H9 (cell line): ENCODE data around the gene RNF212. TPM values are rescaled to one million over a fixed set of nuclear protein-coding genes. Genes with fewer than 3 reads are reported as not detected.

ENCODE experiments used
- DNase-seq: peaks from one replicate; pipeline ENCODE4 v3.0.0-alpha.2; 2017
- H2AFZ ChIP-seq: one replicate; pipeline ENCODE4 v1.6.1; 2013; ENCODE audit warnings: mild to moderate bottlenecking, low read length, control low read depth, moderate library complexity
- H2AK5ac ChIP-seq: 2 replicates; pipeline ENCODE4 v1.6.1; 2013; ENCODE audit warnings: low read length, control low read depth, mixed read lengths; ENCODE audit not compliant: insufficient read length
- H2BK120ac ChIP-seq: one replicate; pipeline ENCODE4 v1.6.1; 2013; ENCODE audit warnings: low read depth, mild to moderate bottlenecking, low read length, control low read depth, inconsistent platforms; ENCODE audit not compliant: poor library complexity, severe bottlenecking
- H2BK12ac ChIP-seq: 2 replicates; pipeline ENCODE4 v1.6.1; 2013; ENCODE audit warnings: low read length, control low read depth, mixed read lengths, low read depth; ENCODE audit not compliant: insufficient read length
- H2BK15ac ChIP-seq: 2 replicates; pipeline ENCODE4 v1.6.1; 2013; ENCODE audit warnings: low read depth, low read length, control low read depth
- H2BK20ac ChIP-seq: one replicate; pipeline ENCODE4 v1.6.1; 2013; ENCODE audit warnings: low read depth, mild to moderate bottlenecking, low read length, control low read depth, inconsistent platforms; ENCODE audit not compliant: poor library complexity, severe bottlenecking
- H2BK5ac ChIP-seq: 2 replicates; pipeline ENCODE4 v1.6.1; 2013; ENCODE audit warnings: low read length, control low read depth, mixed read lengths; ENCODE audit not compliant: insufficient read length
- H3K14ac ChIP-seq: 2 replicates; pipeline ENCODE4 v1.6.1; 2013; ENCODE audit warnings: low read length, control low read depth; ENCODE audit not compliant: insufficient read depth
- H3K18ac ChIP-seq: 2 replicates; pipeline ENCODE4 v1.6.1; 2013; ENCODE audit warnings: low read depth, mild to moderate bottlenecking, mixed read lengths, low read length, control low read depth; ENCODE audit not compliant: insufficient read length
- H3K23ac ChIP-seq: 2 replicates; pipeline ENCODE4 v1.6.1; 2013; ENCODE audit warnings: low read length, control low read depth, mixed read lengths, low read depth; ENCODE audit not compliant: insufficient read length
- H3K23me2 ChIP-seq: 2 replicates; pipeline ENCODE4 v1.6.1; 2013; ENCODE audit warnings: low read depth, mild to moderate bottlenecking, mixed read lengths, low read length, control low read depth; ENCODE audit not compliant: insufficient read length, poor library complexity, severe bottlenecking
- H3K27ac ChIP-seq: 2 replicates; pipeline ENCODE4 v1.5.1; 2013; ENCODE audit warnings: low read length, control low read depth, mixed read lengths, low read depth; ENCODE audit not compliant: insufficient read length
- H3K27me3 ChIP-seq: 2 replicates; pipeline ENCODE4 v1.6.1; 2013; ENCODE audit warnings: low read length, control low read depth, inconsistent platforms; ENCODE audit not compliant: insufficient read depth
- H3K4ac ChIP-seq: 2 replicates; pipeline ENCODE4 v1.6.1; 2013; ENCODE audit warnings: low read depth, mild to moderate bottlenecking, control low read depth, inconsistent platforms, low read length, moderate library complexity
- H3K4me1 ChIP-seq: 2 replicates; pipeline ENCODE4 v1.6.1; 2013; ENCODE audit warnings: low read length, control low read depth, inconsistent platforms; ENCODE audit not compliant: insufficient read depth
- H3K4me2 ChIP-seq: 2 replicates; pipeline ENCODE4 v1.6.1; 2013; ENCODE audit warnings: low read length, control low read depth, mixed read lengths; ENCODE audit not compliant: insufficient read length, insufficient read depth
- H3K56ac ChIP-seq: 2 replicates; pipeline ENCODE4 v1.6.1; 2013; ENCODE audit warnings: low read depth, mild to moderate bottlenecking, mixed read lengths, low read length, control low read depth; ENCODE audit not compliant: insufficient read length
- H3K79me1 ChIP-seq: 2 replicates; pipeline ENCODE4 v1.6.1; 2013; ENCODE audit warnings: low read depth, mild to moderate bottlenecking, moderate library complexity, low read length, control low read depth, inconsistent platforms; ENCODE audit not compliant: insufficient read depth, poor library complexity, severe bottlenecking
- H3K79me2 ChIP-seq: 2 replicates; pipeline ENCODE4 v1.6.1; 2013; ENCODE audit warnings: low read length, control low read depth, inconsistent platforms; ENCODE audit not compliant: insufficient read depth
- H3K9ac ChIP-seq: 2 replicates; pipeline ENCODE4 v1.6.1; 2013; ENCODE audit warnings: low read length, control low read depth, mixed read lengths; ENCODE audit not compliant: insufficient read length; ENCODE audit errors: extremely low read depth
- H3K9me3 ChIP-seq: one replicate; pipeline ENCODE4 v1.6.1; 2013; ENCODE audit warnings: low read depth, low read length, inconsistent platforms; ENCODE audit not compliant: control insufficient read depth
- H3T11ph ChIP-seq: one replicate; pipeline ENCODE4 v1.6.1; 2013; ENCODE audit warnings: mild to moderate bottlenecking, low read length, control low read depth, inconsistent platforms
- H4K20me1 ChIP-seq: one replicate; pipeline ENCODE4 v1.6.1; 2013; ENCODE audit not compliant: control insufficient read depth, insufficient read length, insufficient read depth
- H4K5ac ChIP-seq: 2 replicates; pipeline ENCODE4 v1.6.1; 2013; ENCODE audit warnings: low read depth, mild to moderate bottlenecking, mixed read lengths, low read length, control low read depth; ENCODE audit not compliant: insufficient read length
- H4K8ac ChIP-seq: replicated peaks from 2 replicates; pipeline ENCODE4 v1.6.1; 2013; ENCODE audit warnings: low read length, control low read depth, mixed read lengths, low read depth; ENCODE audit not compliant: insufficient read length
- H4K91ac ChIP-seq: 2 replicates; pipeline ENCODE4 v1.6.1; 2013; ENCODE audit warnings: low read depth, mild to moderate bottlenecking, moderate library complexity, mixed read lengths, low read length, control low read depth; ENCODE audit not compliant: insufficient read length
- H3K27ac Mint-ChIP-seq, 3 experiments: 2 replicates in 2 of 3; 3 replicates in 1 of 3; pipeline ENCODE4 v1.8.0; 2020 to 2021; ENCODE audit warnings: mixed read lengths in 3 of 3, mild to moderate bottlenecking in 1 of 3, moderate library complexity in 1 of 3
- H3K27me3 Mint-ChIP-seq: 2 replicates; pipeline ENCODE4 v1.8.0; 2021; ENCODE audit warnings: low read depth, mild to moderate bottlenecking, moderate library complexity, mixed read lengths
- H3K36me3 Mint-ChIP-seq, 3 experiments: 2 replicates in 2 of 3; 3 replicates in 1 of 3; pipeline ENCODE4 v1.8.0; 2020 to 2021; ENCODE audit warnings: low read depth in 3 of 3, mixed read lengths in 3 of 3; ENCODE audit not compliant: insufficient read depth in 1 of 3
- H3K4me1 Mint-ChIP-seq, 2 experiments: 2 replicates each; pipeline ENCODE4 v1.8.0; 2020; ENCODE audit warnings: mixed read lengths in 2 of 2
- H3K4me3 Mint-ChIP-seq, 2 experiments: 2 replicates in 1 of 2; 3 replicates in 1 of 2; pipeline ENCODE4 v1.8.0; 2020 to 2021; ENCODE audit warnings: mild to moderate bottlenecking in 2 of 2, mixed read lengths in 2 of 2, moderate library complexity in 1 of 2
- H3K9me3 Mint-ChIP-seq, 2 experiments: 2 replicates in 1 of 2; 3 replicates in 1 of 2; pipeline ENCODE4 v1.8.0; 2020; ENCODE audit warnings: mild to moderate bottlenecking in 2 of 2, mixed read lengths in 2 of 2, moderate library complexity in 1 of 2
- CTCF ChIP-seq: fragments of 200-600 bp; sonication (generic); conservative IDR thresholded peaks from 3 replicates; pipeline ENCODE4 v1.8.0; 2021; ENCODE audit warnings: antibody characterized with exemption, mild to moderate bottlenecking
- WGBS: extraction: QIAGEN DNeasy Blood & Tissue Kit; methylation state at CpG from one replicate; pipeline ENCODE4 v1.1.7; 2013; ENCODE audit warnings: missing lambda C conversion rate, low lambda C conversion rate, mixed read lengths; ENCODE audit not compliant: insufficient read length; ENCODE audit errors: extremely low coverage; 5-methylcytosine and 5-hydroxymethylcytosine counted together
- total RNA-seq: library from RNA; stranded (reverse); gene quantifications from 2 replicates; pipeline ENCODE4 v1.2.1, GENCODE V29; 2021

Gene RNF212
- total RNA-seq, 1 experiment from 2014 or later, result 3.0 TPM

DNA sequence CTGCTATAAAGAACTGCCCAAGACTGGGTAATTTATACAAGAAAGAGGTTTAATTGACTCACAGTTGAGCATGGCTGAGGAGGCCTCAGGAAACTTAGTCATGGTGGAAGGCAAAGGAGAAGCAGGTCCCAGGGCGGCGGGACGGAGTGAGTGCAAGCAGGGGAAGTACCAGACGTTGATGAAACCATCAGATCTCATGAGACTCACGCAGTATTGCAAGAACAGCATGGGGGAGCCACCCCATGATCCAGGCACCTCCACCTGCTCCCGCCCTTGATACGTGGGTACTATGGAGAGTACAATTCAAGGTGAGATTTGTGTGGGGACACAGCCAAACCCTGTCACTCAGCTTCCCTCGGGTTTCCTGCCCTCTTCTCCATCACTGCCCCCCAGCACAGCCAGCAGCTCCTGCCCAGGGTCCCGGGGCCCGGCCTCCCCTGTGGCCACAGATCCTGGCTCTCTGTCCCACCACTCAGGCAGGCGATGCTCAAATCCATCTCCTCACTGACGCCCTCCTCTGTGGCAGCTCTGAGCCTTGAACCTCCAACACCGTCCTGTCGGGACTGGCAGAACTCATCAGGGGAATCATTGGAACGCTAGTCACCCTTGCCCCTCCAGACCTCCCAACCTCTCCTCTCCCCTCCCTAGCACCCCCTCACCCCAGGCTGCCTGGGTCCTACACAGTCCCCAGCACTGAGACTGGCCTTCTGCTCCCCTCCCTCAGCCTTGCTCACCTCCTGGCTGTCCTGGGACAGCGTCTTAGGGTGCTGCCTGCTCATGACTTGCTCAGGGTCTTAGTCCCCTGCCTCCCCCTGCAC is 64.4 kb downstream of the RNF212 start:
- Histone ChIP-seq H3K14ac (no peak overlapping the region), H4K8ac (no peak overlapping the region), H2BK12ac (no peak overlapping the region), H3K23me2 (no peaks in the 10 kb centered on the region), H3K23ac (no peak overlapping the region), H3K79me2 (no peaks in the 10 kb centered on the region), H2BK120ac (no peak overlapping the region), H3K9ac (no peak overlapping the region), H2BK5ac (no peak overlapping the region), H3T11ph (no peak overlapping the region), H2AFZ (no peak overlapping the region), H4K20me1 (no peaks in the 10 kb centered on the region), H2AK5ac (no peak overlapping the region), H2BK20ac (no peak overlapping the region), H3K9me3 (no peaks in the 10 kb centered on the region), H3K4me1 (no peaks in the 10 kb centered on the region; the same call in 1 of the 2 replicates), H3K27me3 (no peaks in the 10 kb centered on the region; the same call in 1 of the 2 replicates), H3K79me1 (no peaks in the 10 kb centered on the region), H3K4me2 (no peak overlapping the region), H3K4ac (no peak overlapping the region), H3K27ac (no peak overlapping the region), H4K5ac (no peak overlapping the region), H3K18ac (no peak overlapping the region), H3K56ac (no peak overlapping the region), H4K91ac (no peak overlapping the region), H2BK15ac (no peak overlapping the region)
- Mint-ChIP-seq H3K4me3 (no peak overlapping the region), H3K4me1 (peaks cover 2% of the 10 kb centered on the region in 2 experiments; a peak in 1 of 4 replicates), H3K9me3 (peaks cover 0 to 5% of the 10 kb centered on the region in 2 experiments; a peak in 3 of 5 replicates), H3K27ac (no peak overlapping the region), H3K36me3 (peaks cover 0 to 2% (median 0%) of the 10 kb centered on the region in 3 experiments; a peak in 2 of 7 replicates), H3K27me3 (peaks cover 67% of the 10 kb centered on the region)
- peak; percentile 22 for DNase-seq
- no peak for TF ChIP-seq CTCF
- no CpG with 5 or more reads among the region's 16 CpGs for WGBS
